Pancreas (tissue), 10 donors: Measurements from ENCODE around the gene TMEM255B. TPM values are rescaled to one million over a fixed set of nuclear protein-coding genes. Genes with fewer than 3 reads are reported as not detected.

ENCODE experiments used
- ATAC-seq, 4 donors: fragments of 200-7000 bp; cut with Tn5 transposase; one replicate each; pipeline versions ENCODE4 v1.8.0 to v1.9.1; 2020; ENCODE audit warnings: mild to moderate bottlenecking in 4 of 4, moderate library complexity in 4 of 4
- DNase-seq, 6 donors: peaks; one replicate each; pipeline ENCODE4 v3.0.0-alpha.2; 2020
- FAIRE-seq: peaks from 2 replicates; lab custom pipeline; 2012; peaks lifted over from hg19 to GRCh38; lab: Jason Lieb, UNC
- H3K27ac ChIP-seq, 4 donors: fragments of 200-600 bp; sonication (generic); 1 replicate in 3 of 4; 2 replicates in 1 of 4; pipeline versions ENCODE4 v1.5.0 to v1.8.0; 2020
- H3K27me3 ChIP-seq, 4 donors: fragments of 200-600 bp; one replicate each; pipeline ENCODE4 v1.8.0; 2021
- H3K36me3 ChIP-seq, 3 donors: fragments of 200-600 bp; sonication (generic) in 1 of 3; one replicate each; pipeline versions ENCODE4 v1.5.0 to v1.8.0; 2020 to 2021
- H3K4me1 ChIP-seq, 3 donors: fragments of 200-600 bp; one replicate each; pipeline ENCODE4 v1.8.0; 2021
- H3K4me3 ChIP-seq, 4 donors: fragments of 200-600 bp; sonication (generic) in 2 of 4; one replicate each; pipeline versions ENCODE4 v1.5.0 to v1.8.0; 2020 to 2021
- H3K9me3 ChIP-seq, 4 donors: fragments of 200-600 bp; one replicate each; pipeline ENCODE4 v1.8.0; 2021
- WGBS, 2 donors: extraction: QIAGEN DNeasy Blood & Tissue Kit; methylation state at CpG; one replicate each; pipeline ENCODE4 v1.1.7; 2013; 5-methylcytosine and 5-hydroxymethylcytosine counted together
- intact Hi-C, 3 donors: fragments of 100-400 bp; cut with DNase I; formaldehyde crosslinking; loops; one replicate each; pipeline versions ENCODE4 v1.11.1 to v1.14.2; 2022
- polyA plus RNA-seq, 2 donors: library from polyadenylated mRNA; stranded (reverse); fragments of 200-250 nt; gene quantifications; one replicate each; pipeline ENCODE4 v1.2.3, GENCODE V29; 2013
- total RNA-seq, 6 donors: library from RNA; stranded (reverse); fragmentation: NEBNext Ultra II Directional in 4 of 6; extraction: Animal tissue kit (Norgen Biotek cat#: 25700) in 4 of 6; gene quantifications; one replicate each; pipeline versions ENCODE4 v1.2.1 to v1.2.4, GENCODE V29; 2021 to 2023
- TF ChIP-seq, protein P1 (sequence below), 4 donors: fragments of 200-600 bp; sonication (generic) in 3 of 4; IDR thresholded peaks; one replicate each; pipeline versions ENCODE4 v1.5.0 to v1.8.0; 2021; ENCODE audit warnings: antibody characterized with exemption in 4 of 4
- donor health status: healthy with polysubstance abuse.
- donor health status: DM: no; HTN: no; CAD: no; lungs with moderate emphysema.
- donor health status: DM: no; HTN: no; CAD: no.
- donor health status: control.
- donor health status: control.
- donor health status: Bipolar disorder and iron deficiency.
- donor health status: DM: yes; HTN: yes; CAD: no.
- donor health status: DM: no; HTN: no; CAD: no.
- donor health status: DM: no; HTN: no; CAD: no.
- donor health status: DM: yes; HTN: yes; CAD: no.

The TMEM255B gene
- total RNA-seq (1 to 10 TPM; 1.8 to 8.1 (median 3.5) TPM), polyA plus RNA-seq (10 to 100 TPM; 13.6 to 17.9 TPM)

DNA sequence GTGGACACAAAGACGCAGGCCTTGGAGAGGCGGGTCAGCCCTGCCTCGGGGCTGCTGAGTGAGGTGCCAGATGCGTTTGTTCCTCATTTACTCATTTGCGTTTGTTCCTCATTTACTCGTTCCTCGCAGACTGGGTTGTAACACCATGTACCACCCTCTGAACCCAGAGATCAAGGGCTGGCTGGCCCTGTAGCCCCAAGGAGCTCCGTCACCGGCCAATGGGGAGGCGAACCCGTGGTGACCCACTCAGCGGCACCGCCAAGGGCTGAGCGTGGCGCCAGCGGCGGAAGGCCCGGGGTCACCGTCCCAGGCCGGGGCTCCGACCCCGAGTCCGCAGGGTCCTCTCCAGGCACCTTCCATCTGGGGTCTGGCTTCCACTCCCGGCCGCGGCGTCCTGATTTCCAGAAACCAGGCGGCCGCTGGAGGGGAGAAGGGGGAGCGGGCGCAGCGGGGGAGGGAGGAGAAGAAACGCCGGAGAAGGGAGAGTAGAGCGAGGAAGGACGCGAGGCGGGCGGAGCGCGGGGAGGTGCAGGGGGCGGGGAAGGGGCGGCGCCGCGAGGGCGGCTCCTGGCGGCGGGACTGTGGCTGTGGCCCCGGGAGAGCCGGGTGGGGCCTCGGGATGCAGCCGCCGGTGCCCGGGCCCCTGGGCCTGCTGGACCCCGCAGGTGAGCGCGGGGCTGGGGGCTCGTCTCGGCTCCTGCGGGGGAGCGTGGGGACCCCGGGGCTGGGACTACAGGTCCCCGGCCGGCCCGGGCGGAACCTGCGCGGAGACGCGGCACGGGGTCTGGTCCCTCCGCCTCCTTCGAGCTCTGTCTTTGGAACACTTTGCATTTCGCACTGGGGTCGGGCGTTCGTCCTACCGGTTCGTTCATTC, at the start of gene TMEM255B:
TMEM255B (plus strand) TSS at position 576 of the 874 bp plus-strand sequence; CDS start at position 620, 44 bp downstream.
- ATAC-seq (peak; percentile 98 to 99 (median 98)), DNase-seq (peak; percentile 78 to 95 (median 86)), FAIRE-seq (no peak)
- 1% methylated on average over 64 to 80 of the region's 80 CpGs for WGBS, 2 donors
- Histone ChIP-seq H3K27me3 (peaks cover 0 to 5% (median 0%) of the 10 kb centered on the region in 4 donors), H3K36me3 (no peaks in the 10 kb centered on the region), H3K27ac (peak within 1 kb of the TSS in 3 of 4 donors; percentile 12 to 73 (median 73)), H3K4me3 (peak within 1 kb of the TSS; percentile 58 to 78 (median 67)), H3K9me3 (no peaks in the 10 kb centered on the region), H3K4me1 (peaks cover 4 to 13% (median 9%) of the 10 kb centered on the region in 3 donors)
- intact Hi-C loops = no loop called here
- TF ChIP-seq, protein P1, sequence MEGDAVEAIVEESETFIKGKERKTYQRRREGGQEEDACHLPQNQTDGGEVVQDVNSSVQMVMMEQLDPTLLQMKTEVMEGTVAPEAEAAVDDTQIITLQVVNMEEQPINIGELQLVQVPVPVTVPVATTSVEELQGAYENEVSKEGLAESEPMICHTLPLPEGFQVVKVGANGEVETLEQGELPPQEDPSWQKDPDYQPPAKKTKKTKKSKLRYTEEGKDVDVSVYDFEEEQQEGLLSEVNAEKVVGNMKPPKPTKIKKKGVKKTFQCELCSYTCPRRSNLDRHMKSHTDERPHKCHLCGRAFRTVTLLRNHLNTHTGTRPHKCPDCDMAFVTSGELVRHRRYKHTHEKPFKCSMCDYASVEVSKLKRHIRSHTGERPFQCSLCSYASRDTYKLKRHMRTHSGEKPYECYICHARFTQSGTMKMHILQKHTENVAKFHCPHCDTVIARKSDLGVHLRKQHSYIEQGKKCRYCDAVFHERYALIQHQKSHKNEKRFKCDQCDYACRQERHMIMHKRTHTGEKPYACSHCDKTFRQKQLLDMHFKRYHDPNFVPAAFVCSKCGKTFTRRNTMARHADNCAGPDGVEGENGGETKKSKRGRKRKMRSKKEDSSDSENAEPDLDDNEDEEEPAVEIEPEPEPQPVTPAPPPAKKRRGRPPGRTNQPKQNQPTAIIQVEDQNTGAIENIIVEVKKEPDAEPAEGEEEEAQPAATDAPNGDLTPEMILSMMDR (IDR thresholded peaks at IDR 0.05) = peak; percentile 16 to 30 (median 20)

DNA sequence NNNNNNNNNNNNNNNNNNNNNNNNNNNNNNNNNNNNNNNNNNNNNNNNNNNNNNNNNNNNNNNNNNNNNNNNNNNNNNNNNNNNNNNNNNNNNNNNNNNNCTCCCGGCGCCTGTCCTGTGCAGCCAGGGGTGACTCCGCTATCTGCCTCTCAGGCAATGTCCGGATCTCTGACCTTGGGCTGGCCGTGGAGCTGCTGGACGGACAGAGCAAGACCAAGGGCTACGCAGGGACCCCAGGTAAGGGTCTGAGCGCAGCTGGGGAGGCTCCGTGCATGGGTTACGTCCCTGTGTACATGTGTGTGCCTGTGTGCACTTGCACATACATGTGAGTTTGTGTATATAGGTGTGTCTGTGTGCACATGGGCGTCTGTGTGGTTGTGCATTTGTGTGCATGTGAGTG, 36.1 kb upstream of the TMEM255B start:
- intact Hi-C loops = no loop called here
- no peak for ATAC-seq
- no peak for FAIRE-seq
- Histone ChIP-seq H3K27me3 (no peaks in the 10 kb centered on the region), H3K9me3 (no peaks in the 10 kb centered on the region), H3K4me3 (no peak overlapping the region), H3K27ac (no peak overlapping the region), H3K36me3 (no peaks in the 10 kb centered on the region), H3K4me1 (no peaks in the 10 kb centered on the region)
- TF ChIP-seq, protein P1 (IDR thresholded peaks at IDR 0.05) = no peak
- WGBS, 2 donors = 41 to 42% methylated on average over 9 of the region's 11 CpGs
- peak in 2 of 6 donors; percentile 50 to 59 for DNase-seq

DNA sequence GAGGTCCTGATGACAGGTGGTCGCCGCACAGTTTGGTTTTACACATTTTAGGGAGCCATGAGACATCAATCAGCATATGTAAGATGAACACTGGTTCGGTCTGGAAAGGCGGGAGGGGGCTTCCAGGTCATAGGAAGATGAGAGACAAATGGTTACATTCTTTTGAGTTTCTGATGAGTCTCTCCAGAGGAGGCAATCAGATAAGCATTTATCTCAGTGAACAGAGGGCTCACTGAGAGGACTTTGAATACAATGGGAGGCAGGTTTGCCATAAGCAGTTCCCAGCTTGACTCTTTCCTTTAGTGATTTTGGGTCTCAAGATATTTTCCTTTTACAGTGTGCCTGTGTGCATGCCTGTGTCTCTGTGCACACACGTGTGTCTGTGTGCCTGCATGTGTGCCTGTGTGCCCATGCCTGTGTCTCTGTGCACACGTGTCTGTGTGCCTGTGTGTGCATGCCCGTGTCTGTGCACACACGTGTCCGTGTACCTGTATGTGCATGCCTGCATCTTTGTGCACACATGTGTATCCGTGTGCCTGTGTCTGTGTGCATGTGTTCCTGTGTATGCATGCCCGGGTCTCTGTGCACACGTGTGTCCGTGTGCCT, 35.5 kb upstream of the TMEM255B start:
- Histone ChIP-seq H3K4me3 (no peak overlapping the region), H3K36me3 (no peaks in the 10 kb centered on the region), H3K4me1 (no peaks in the 10 kb centered on the region), H3K27me3 (no peaks in the 10 kb centered on the region), H3K27ac (no peak overlapping the region), H3K9me3 (no peaks in the 10 kb centered on the region)
- DNase-seq (peak in 1 of 6 donors; percentile 22), FAIRE-seq (no peak), ATAC-seq (no peak)
- TF ChIP-seq, protein P1 (IDR thresholded peaks at IDR 0.05) = no peak
- intact Hi-C loops = no loop called here
- WGBS, 2 donors = 70 to 72% methylated on average over 13 of the region's 13 CpGs

DNA sequence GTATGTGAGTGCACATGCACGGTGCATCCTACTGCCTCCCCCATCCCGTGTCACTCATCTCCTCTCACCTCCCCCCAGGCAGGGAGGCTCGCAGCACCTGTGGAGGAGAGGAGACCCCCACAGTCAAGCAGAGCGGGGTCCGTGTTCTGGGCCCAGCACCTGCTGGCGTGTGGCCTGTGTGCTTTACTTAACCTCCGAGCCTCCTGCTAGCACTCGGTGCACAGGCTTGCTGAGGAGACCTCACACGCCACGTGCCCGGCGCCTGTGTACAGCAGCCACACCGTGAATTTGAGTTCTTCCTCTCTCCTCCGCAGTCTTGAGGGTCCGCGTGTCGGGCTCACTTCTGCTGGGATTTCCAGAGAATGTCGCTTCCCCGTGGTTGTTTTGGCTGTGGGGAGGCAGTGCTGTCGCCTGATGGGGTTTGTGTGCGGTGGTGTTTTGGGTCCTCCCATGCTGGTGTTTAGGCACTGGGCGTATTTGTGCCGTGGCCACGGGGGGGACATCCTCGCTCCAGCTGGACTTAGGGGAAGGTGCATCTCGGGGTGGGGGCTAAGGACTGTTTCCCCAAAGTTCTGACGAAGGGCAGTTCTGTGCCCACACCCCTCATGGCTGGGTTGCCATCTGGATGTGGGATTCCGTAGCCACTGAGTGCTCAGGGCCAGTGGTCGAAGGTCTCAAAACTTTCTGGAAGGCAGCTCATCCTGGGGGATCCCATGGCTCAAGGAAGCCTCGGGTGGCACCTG, 34.8 kb upstream of the TMEM255B start:
- Histone ChIP-seq H3K9me3 (no peaks in the 10 kb centered on the region), H3K27ac (peak overlapping the region in 2 of 4 donors; percentile 40 to 58), H3K4me3 (peak overlapping the region in 2 of 4 donors; percentile 32 to 49), H3K4me1 (no peaks in the 10 kb centered on the region), H3K36me3 (no peaks in the 10 kb centered on the region), H3K27me3 (no peaks in the 10 kb centered on the region)
- 75 to 81% methylated on average over 30 of the region's 30 CpGs for WGBS, 2 donors
- TF ChIP-seq, protein P1 (IDR thresholded peaks at IDR 0.05) = no peak
- FAIRE-seq = no peak
- ATAC-seq = peak in 3 of 4 donors; percentile 1 to 7 (median 4)
- DNase-seq = peak in 4 of 6 donors; percentile 16 to 63 (median 39)
- intact Hi-C loops = no loop called here
